T-cell (primary cell): ENCODE measurements around the gene UHRF1. TPM values are rescaled to one million over a fixed set of nuclear protein-coding genes. Genes with fewer than 3 reads are reported as not detected.
"Not testable (repeated sequence)": the region's sequence is repeated elsewhere in the genome, so short reads cannot be mapped to it uniquely, and the experiment has no call there.

ENCODE experiments used
- ATAC-seq, 4 experiments: fragments of 200-7000 bp in 3 of 4; fragments of 150-1000 bp in 1 of 4; cut with Tn5 transposase; replicated peaks in 1 of 4; 1 replicate in 3 of 4; 2 replicates in 1 of 4; pipeline ENCODE4 v1.10.0; 2021; ENCODE audit warnings: moderate library complexity in 3 of 4, mild to moderate bottlenecking in 2 of 4, moderate number of reproducible peaks in 1 of 4
- CTCF ChIA-PET, 2 donors: fragments of 300-600 bp; sonication (Branson Sonifier 250); formaldehyde crosslinking; loops; one replicate each; lab custom pipeline; 2022; ENCODE audit warnings: antibody characterized with exemption in 2 of 2; lab: Charles Lee
- POLR2A ChIA-PET, 2 donors: fragments of 300-600 bp; sonication (Branson Sonifier 250); formaldehyde crosslinking; loops; one replicate each; lab custom pipeline; 2022; ENCODE audit warnings: antibody characterized with exemption in 2 of 2; lab: Charles Lee
- DNase-seq, 35 experiments: peaks; one replicate each; pipeline versions ENCODE4 v3.0.0 to v3.0.0-alpha.2; 2013 to 2023
- H3K27ac ChIP-seq: one replicate; pipeline ENCODE4 v1.5.1; 2013; ENCODE audit warnings: low read length
- H3K27me3 ChIP-seq, 2 experiments: replicated peaks in 1 of 2; 1 replicate in 1 of 2; 2 replicates in 1 of 2; pipeline versions ENCODE4 v1.6.1 to v1.7.0; 2013; ENCODE audit warnings: low read length in 1 of 2, mixed read lengths in 1 of 2; ENCODE audit not compliant: control insufficient read depth in 2 of 2, insufficient read depth in 2 of 2; ENCODE audit errors: extremely low read depth in 1 of 2
- H3K36me3 ChIP-seq, 2 donors: 1 replicate in 1 of 2; 2 replicates in 1 of 2; pipeline versions ENCODE4 v1.6.1 to v1.7.0; 2013; ENCODE audit warnings: low read length in 1 of 2; ENCODE audit not compliant: control insufficient read depth in 2 of 2, insufficient read depth in 1 of 2; ENCODE audit errors: extremely low read depth in 1 of 2
- H3K4me1 ChIP-seq, 2 experiments: 1 replicate in 1 of 2; 2 replicates in 1 of 2; pipeline versions ENCODE4 v1.6.1 to v1.7.0; 2013; ENCODE audit warnings: low read length in 2 of 2, mixed read lengths in 1 of 2; ENCODE audit not compliant: insufficient read depth in 2 of 2, control insufficient read depth in 1 of 2; ENCODE audit errors: extremely low read depth in 1 of 2
- H3K4me3 ChIP-seq, 2 donors: 1 replicate in 1 of 2; 2 replicates in 1 of 2; pipeline versions ENCODE4 v1.5.1 to v1.7.0; 2013; ENCODE audit warnings: mild to moderate bottlenecking in 2 of 2, low read length in 1 of 2, moderate library complexity in 1 of 2; ENCODE audit not compliant: control insufficient read depth in 1 of 2; ENCODE audit errors: extremely low read depth in 1 of 2
- H3K9me3 ChIP-seq: 2 replicates; pipeline ENCODE4 v1.7.0; 2013
- H3K27ac Mint-ChIP-seq, 2 donors: one replicate each; pipeline ENCODE4 v1.8.0; 2020 to 2021; ENCODE audit warnings: mild to moderate bottlenecking in 2 of 2, mixed read lengths in 2 of 2
- H3K27me3 Mint-ChIP-seq, 2 donors: one replicate each; pipeline ENCODE4 v1.8.0; 2021 to 2022; ENCODE audit warnings: mixed read lengths in 2 of 2
- H3K36me3 Mint-ChIP-seq: one replicate; pipeline ENCODE4 v1.8.0; 2021; ENCODE audit warnings: mixed read lengths
- H3K4me1 Mint-ChIP-seq, 3 donors: one replicate each; pipeline ENCODE4 v1.8.0; 2020 to 2022; ENCODE audit warnings: mixed read lengths in 3 of 3, mild to moderate bottlenecking in 1 of 3
- H3K4me3 Mint-ChIP-seq, 3 donors: one replicate each; pipeline ENCODE4 v1.8.0; 2020 to 2022; ENCODE audit warnings: mild to moderate bottlenecking in 3 of 3, mixed read lengths in 3 of 3, moderate library complexity in 3 of 3
- H3K9me3 Mint-ChIP-seq, 3 donors: one replicate each; pipeline ENCODE4 v1.8.0; 2020 to 2022; ENCODE audit warnings: mixed read lengths in 3 of 3
- WGBS: methylation state at CpG from one replicate; pipeline ENCODE4 v1.1.5; 2013; ENCODE audit warnings: missing lambda C conversion rate; ENCODE audit not compliant: insufficient coverage; 5-methylcytosine and 5-hydroxymethylcytosine counted together
- total RNA-seq, 35 experiments: library from RNA in 6 of 35; stranded (reverse) in 6 of 35; fragments of 120-200 nt in 1 of 35; gene quantifications; one replicate each; pipeline versions ENCODE4 v1.2.1 to v1.2.4 and lab custom pipeline; 2013 to 2026

UHRF1 gene
- total RNA-seq, 5 donors from 2014 or later (not counting 1 experiment from before 2014, with no cell fraction given), result 0.89 to 3.1 (median 2.0) TPM

GRCh38 chr19:4878491-4878968 is 30.8 kb upstream of the UHRF1 start:
- H3K27ac Mint-ChIP-seq, result no peak overlapping the region
- peaks cover 0 to 16% of the 10 kb centered on the region in 2 experiments for H3K4me1 ChIP-seq
- ATAC-seq, result peak in 3 of 4 experiments; percentile 20 to 51 (median 46)
- H3K4me3 ChIP-seq, result no peak overlapping the region
- H3K36me3 ChIP-seq, result no peaks in the 10 kb centered on the region
- no peaks in the 10 kb centered on the region for H3K36me3 Mint-ChIP-seq
- ChIA-PET POLR2A (interaction anchor here in 1 of 2 donors (0.7 kb wide), 1 partner anchor 703 kb away, joined by 3 read pairs; no protein-coding TSS in a partner anchor), CTCF (no interaction called here)
- 18% methylated on average over 19 of the region's 23 CpGs for WGBS
- DNase-seq, result peak in 5 of 35 experiments; percentile 4 to 28 (median 10)
- peak overlapping the region in 1 of 3 donors; percentile 44 for H3K4me3 Mint-ChIP-seq
- peaks cover 0 to 5% (median 3%) of the 10 kb centered on the region in 3 donors for H3K4me1 Mint-ChIP-seq
- H3K9me3 ChIP-seq, result no peaks in the 10 kb centered on the region
- H3K27ac ChIP-seq, result no peak overlapping the region
- peaks cover 0 to 20% of the 10 kb centered on the region in 2 experiments for H3K27me3 ChIP-seq
- H3K9me3 Mint-ChIP-seq, result no peaks in the 10 kb centered on the region
- no peaks in the 10 kb centered on the region for H3K27me3 Mint-ChIP-seq

- peaks cover 0 to 16% of the 10 kb centered on the region in 2 experiments for H3K4me1 ChIP-seq
- no peaks in the 10 kb centered on the region for H3K9me3 ChIP-seq
- no peak for DNase-seq
- Mint-ChIP-seq H3K27ac (no peak overlapping the region), H3K4me1 (peaks cover 0 to 3% (median 3%) of the 10 kb centered on the region in 3 donors), H3K4me3 (peak overlapping the region in 1 of 3 donors; percentile 44), H3K27me3 (no peaks in the 10 kb centered on the region), H3K36me3 (no peaks in the 10 kb centered on the region), H3K9me3 (no peaks in the 10 kb centered on the region)
- WGBS, result 100% methylated on average over 5 of the region's 11 CpGs
- H3K27me3 ChIP-seq, result peaks cover 0 to 20% of the 10 kb centered on the region in 2 experiments
- H3K27ac ChIP-seq, result no peak overlapping the region
- no peak overlapping the region for H3K4me3 ChIP-seq
- no peak for ATAC-seq
- H3K36me3 ChIP-seq, result no peaks in the 10 kb centered on the region
- ChIA-PET CTCF (no interaction called here), POLR2A (interaction anchor here in 1 of 2 donors (0.7 kb wide), 1 partner anchor 702 kb away, joined by 3 read pairs; no protein-coding TSS in a partner anchor)
These were observed 30.3 kb upstream of the UHRF1 start for GRCh38 chr19:4879041-4879440.

- H3K4me1 Mint-ChIP-seq, H3K27ac Mint-ChIP-seq, H3K36me3 ChIP-seq, ATAC-seq, H3K4me3 ChIP-seq, H3K4me3 Mint-ChIP-seq, DNase-seq, H3K27me3 Mint-ChIP-seq, H3K27ac ChIP-seq, H3K36me3 Mint-ChIP-seq, H3K27me3 ChIP-seq, H3K9me3 Mint-ChIP-seq, CTCF ChIA-PET, H3K9me3 ChIP-seq: not testable (repeated sequence)
- H3K4me1 ChIP-seq, result peaks cover 0 to 10% of the 10 kb centered on the region in 2 experiments
- POLR2A ChIA-PET, result interaction anchor here in 1 of 2 donors (0.7 kb wide), 1 partner anchor 12 kb away, joined by 8 read pairs; no protein-coding TSS in a partner anchor
- WGBS, result 90% methylated on average over 4 of the region's 6 CpGs
These were observed 26.4 kb upstream of the UHRF1 start for GRCh38 chr19:4882874-4883273.

GRCh38 chr19:4884993-4885392 is 24.3 kb upstream of the UHRF1 start:
- H3K9me3 ChIP-seq, H3K36me3 ChIP-seq, H3K36me3 Mint-ChIP-seq, H3K27me3 Mint-ChIP-seq, ATAC-seq, H3K9me3 Mint-ChIP-seq, H3K4me1 ChIP-seq, H3K4me3 Mint-ChIP-seq, H3K4me3 ChIP-seq, CTCF ChIA-PET, H3K4me1 Mint-ChIP-seq, POLR2A ChIA-PET, H3K27me3 ChIP-seq, H3K27ac Mint-ChIP-seq, H3K27ac ChIP-seq, DNase-seq: not testable (repeated sequence)
- no CpG with 5 or more reads among the region's 6 CpGs for WGBS

GRCh38 chr19:4887803-4888202 is 21.5 kb upstream of the UHRF1 start:
- ATAC-seq, H3K9me3 Mint-ChIP-seq, H3K27me3 ChIP-seq, DNase-seq, H3K4me1 Mint-ChIP-seq, H3K27ac Mint-ChIP-seq, H3K4me1 ChIP-seq, H3K27ac ChIP-seq, CTCF ChIA-PET, H3K9me3 ChIP-seq, H3K4me3 Mint-ChIP-seq, H3K4me3 ChIP-seq, POLR2A ChIA-PET, H3K36me3 Mint-ChIP-seq, H3K27me3 Mint-ChIP-seq: not testable (repeated sequence)
- WGBS, result no CpG with 5 or more reads among the region's 6 CpGs
- H3K36me3 ChIP-seq, result peaks cover 12 to 16% of the 10 kb centered on the region in 2 donors

GRCh38 chr19:4889034-4889815 is 20.1 kb upstream of the UHRF1 start:
- no peak overlapping the region for H3K4me3 Mint-ChIP-seq
- Histone ChIP-seq H3K4me3 (no peak overlapping the region), H3K27me3 (no peaks in the 10 kb centered on the region), H3K27ac (no peak overlapping the region), H3K36me3 (peaks cover 12 to 16% of the 10 kb centered on the region in 2 donors), H3K9me3 (no peaks in the 10 kb centered on the region), H3K4me1 (no peaks in the 10 kb centered on the region)
- DNase-seq, result no peak
- no peaks in the 10 kb centered on the region for H3K9me3 Mint-ChIP-seq
- H3K27ac Mint-ChIP-seq, result no peak overlapping the region
- POLR2A ChIA-PET, result interaction anchor here in 1 of 2 donors (0.6 kb wide), 1 partner anchor 27 kb away, joined by 7 read pairs; no protein-coding TSS in a partner anchor
- no peak for ATAC-seq
- WGBS, result 86% methylated on average over 1 of the region's 14 CpGs
- H3K36me3 Mint-ChIP-seq, result peaks cover 6% of the 10 kb centered on the region
- H3K4me1 Mint-ChIP-seq, result no peaks in the 10 kb centered on the region
- no peaks in the 10 kb centered on the region for H3K27me3 Mint-ChIP-seq
- CTCF ChIA-PET, result interaction anchor here in 1 of 2 donors (0.7 kb wide), 1 partner anchor 23 kb away, joined by 3 read pairs; no protein-coding TSS in a partner anchor
